GM21825 (cell line): ENCODE results near the gene MASTL.

Source experiments
- ATAC-seq: cut with Tn5 transposase; IDR thresholded peaks from one replicate; pipeline ENCODE4 v1.9.1; 2021; ENCODE audit warnings: mild to moderate bottlenecking, moderate library complexity; ENCODE audit not compliant: unreplicated experiment

Gene MASTL

GRCh38 chr10:27225011-27225590 lies 69.9 kb downstream of the MASTL start:
- no peak for ATAC-seq

- no peak for ATAC-seq
Observed at GRCh38 chr10:27225642-27226257, 70.6 kb downstream of the MASTL start.

- ATAC-seq, result no peak
Observed at GRCh38 chr10:27230022-27230421, 74.9 kb downstream of the MASTL start.

GRCh38 chr10:27235706-27236105 lies 80.6 kb downstream of the MASTL start:
- no peak for ATAC-seq
